Upper lobe of left lung (tissue), 4 donors: Measurements from ENCODE around the gene EMP1.

Experiments
- POLR2AphosphoS5 ChIP-seq, 2 donors: sonication (generic); formaldehyde crosslinking; IDR thresholded peaks; one replicate each; pipeline ENCODE4 v1.5.1; 2017; ENCODE audit warnings: antibody characterized with exemption in 2 of 2
- TF ChIP-seq, protein P1 (sequence below), 6 experiments: fragments of 450-650 bp in 4 of 6; fragments of 200-600 bp in 2 of 6; sonication (generic) in 2 of 6; IDR thresholded peaks; one replicate each; pipeline ENCODE4 v1.5.1; 2016 to 2019; ENCODE audit warnings: antibody characterized with exemption in 6 of 6

DNA sequence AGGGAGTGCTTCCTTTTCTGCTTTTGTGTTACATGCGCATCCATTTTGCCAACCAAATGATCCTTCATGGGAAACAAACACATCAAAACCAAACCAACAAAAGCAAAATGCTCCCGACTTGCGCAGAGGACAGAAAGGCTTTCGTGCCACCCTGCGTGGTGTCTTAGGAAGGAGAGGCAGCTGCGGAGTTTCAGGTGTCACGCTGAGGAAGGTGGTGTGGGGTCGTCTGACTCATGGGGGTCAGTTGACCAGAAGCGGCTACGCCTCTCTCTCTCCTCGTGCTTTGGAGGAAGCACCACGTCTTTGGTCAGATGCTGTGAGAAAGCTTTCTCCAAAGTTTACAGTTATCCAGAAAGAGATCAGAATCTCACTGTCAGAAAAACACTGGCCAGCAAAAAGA lies 7.9 kb downstream of the EMP1 start:
- TF ChIP-seq, protein P1, sequence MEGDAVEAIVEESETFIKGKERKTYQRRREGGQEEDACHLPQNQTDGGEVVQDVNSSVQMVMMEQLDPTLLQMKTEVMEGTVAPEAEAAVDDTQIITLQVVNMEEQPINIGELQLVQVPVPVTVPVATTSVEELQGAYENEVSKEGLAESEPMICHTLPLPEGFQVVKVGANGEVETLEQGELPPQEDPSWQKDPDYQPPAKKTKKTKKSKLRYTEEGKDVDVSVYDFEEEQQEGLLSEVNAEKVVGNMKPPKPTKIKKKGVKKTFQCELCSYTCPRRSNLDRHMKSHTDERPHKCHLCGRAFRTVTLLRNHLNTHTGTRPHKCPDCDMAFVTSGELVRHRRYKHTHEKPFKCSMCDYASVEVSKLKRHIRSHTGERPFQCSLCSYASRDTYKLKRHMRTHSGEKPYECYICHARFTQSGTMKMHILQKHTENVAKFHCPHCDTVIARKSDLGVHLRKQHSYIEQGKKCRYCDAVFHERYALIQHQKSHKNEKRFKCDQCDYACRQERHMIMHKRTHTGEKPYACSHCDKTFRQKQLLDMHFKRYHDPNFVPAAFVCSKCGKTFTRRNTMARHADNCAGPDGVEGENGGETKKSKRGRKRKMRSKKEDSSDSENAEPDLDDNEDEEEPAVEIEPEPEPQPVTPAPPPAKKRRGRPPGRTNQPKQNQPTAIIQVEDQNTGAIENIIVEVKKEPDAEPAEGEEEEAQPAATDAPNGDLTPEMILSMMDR (IDR thresholded peaks at IDR 0.05): no peak
- TF ChIP-seq POLR2AphosphoS5 (IDR thresholded peaks at IDR 0.05): peak in 1 of 2 donors; percentile 21
